Nasal cavity respiratory epithelium epithelial cell of viscerocranial mucosa (primary cell): ENCODE data around the gene CD300A. TPM values are rescaled to one million over a fixed set of nuclear protein-coding genes. Genes with fewer than 3 reads are reported as not detected.

Experiments
- total RNA-seq: library from RNA; depleted of rRNA; stranded (reverse); fragments of >200 nt; gene quantifications from 2 replicates; pipeline ENCODE4 v1.2.3, GENCODE V29; 2014

Gene CD300A
- 0.07 TPM in 1 of 2 replicates, not detected in the other for total RNA-seq

DNA sequence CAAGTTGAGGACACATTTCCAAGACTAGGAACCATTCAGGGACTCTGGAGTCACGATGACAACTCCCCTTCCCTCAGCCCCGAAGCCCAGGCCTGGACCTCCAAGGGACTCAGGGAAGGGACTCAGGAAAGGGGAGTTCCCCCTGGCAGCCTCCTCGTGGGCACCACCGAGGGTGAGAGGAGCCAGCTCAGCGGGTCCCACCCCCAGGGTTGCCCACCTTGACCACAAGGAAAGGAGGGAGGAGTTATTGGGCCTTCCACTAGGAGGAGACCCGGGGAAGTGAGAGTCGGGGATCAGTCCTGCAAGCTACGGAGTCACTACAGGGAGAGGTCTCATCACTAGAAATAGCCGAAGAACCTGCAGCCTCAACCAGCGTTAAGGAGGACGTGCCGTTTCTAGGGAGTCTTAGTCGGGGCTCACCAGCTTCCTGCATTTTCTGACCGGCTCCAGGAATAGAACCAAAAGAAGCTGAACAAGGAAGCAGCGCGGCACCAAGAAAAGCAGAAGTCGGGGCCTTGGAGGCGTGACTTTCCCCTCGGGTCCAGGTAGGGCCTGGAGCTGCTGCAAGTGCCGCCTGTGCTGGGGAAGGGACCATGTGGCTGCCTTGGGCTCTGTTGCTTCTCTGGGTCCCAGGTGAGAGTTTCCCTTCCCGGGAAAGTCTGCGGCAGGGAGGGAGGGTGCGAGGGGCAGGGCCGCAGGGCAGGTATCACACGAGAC lies at the start of gene CD300A:
Gene CD300A, plus strand, starts transcription at position 524 of the 717 bp plus-strand sequence. Its CDS starts 70 bp downstream, at position 594.

DNA sequence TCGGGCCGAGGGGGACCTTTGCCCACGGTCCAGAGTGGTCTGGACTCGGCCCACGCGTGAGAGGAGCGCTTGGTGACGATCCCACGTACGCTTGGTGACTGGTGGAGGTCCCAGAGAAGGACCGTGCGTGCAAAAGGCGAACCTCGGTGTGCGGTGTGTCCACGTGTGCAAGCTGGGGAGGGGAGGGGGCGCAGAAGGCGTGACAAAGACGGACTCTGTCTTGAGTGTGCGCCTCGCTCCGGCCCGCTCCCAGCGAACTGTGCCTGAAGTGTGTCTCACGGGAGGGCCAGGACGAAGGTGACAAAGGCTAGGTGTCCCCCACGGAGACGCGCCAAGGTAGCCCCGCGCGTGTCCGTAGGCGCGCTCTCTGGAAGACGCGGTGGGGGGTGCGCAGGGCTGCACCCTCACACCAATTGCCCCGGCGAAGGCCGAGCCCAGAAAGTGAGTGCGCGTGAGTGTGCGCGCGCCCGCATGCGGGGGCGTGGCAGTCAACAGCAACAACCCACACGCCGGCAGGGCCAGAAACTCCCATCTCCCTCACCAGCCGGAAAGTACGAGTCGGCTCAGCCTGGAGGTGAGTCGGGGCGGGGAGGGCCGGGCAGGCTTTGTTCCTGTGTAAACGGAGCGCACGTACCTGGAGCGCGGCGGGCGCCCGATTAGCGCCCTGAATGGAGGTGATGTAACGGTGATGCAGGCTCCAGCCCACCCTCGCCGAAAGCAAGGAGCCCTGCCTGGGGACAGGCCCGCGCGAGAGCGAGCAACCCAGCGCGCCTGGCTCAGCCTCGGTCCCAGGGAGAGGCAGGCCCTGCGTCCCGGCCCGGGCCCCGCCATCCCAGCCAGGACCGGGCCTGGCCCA lies 34.6 kb upstream of the CD300A start, which contains the start of gene GPRC5C:
Gene GPRC5C, plus strand, starts transcription at position 521 of the 856 bp plus-strand sequence. CDS start 7,689 bp downstream, outside the sequence.

DNA sequence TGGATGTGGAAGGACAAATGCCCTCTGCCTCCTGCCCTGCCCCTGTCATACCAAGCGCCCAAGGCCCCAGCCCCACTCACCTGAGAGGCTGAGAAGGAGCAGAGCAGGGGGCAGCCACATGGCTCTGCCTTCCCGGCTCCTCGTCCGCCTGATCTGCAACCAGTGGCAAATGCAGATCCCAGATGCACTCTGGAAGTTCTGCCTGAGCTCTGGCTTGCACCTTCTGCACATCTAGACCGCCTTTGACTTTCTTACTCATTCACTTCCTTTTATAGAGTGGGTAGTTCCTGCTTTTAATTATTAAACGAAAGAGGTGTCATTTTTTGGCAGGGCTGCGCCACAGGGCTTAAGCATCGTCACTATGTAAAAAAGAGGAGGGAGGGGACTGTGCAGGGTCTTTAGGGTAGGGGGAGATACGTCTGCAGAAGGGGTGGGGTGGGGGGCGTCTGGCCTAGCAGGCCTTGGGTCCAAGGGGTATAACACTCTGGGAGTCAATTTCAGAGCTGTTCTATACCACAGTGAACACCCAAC lies 64.9 kb downstream of the CD300A start, which contains the start of gene CD300LB:
Gene CD300LB, minus strand, starts transcription at position 245 of the 531 bp plus-strand sequence. Its CDS starts 125 bp downstream, at position 120.

Other genes starting within 250 kb of the CD300A start
- 0.07 TPM in 1 of 2 replicates, not detected in the other for gene DNAI2, start 192.4 kb upstream of the CD300A start, total RNA-seq
- gene KIF19, start 140.4 kb upstream of the CD300A start, total RNA-seq, result 0.07 TPM in 1 of 2 replicates, not detected in the other
- gene BTBD17, start 104.8 kb upstream of the CD300A start, total RNA-seq, result not detected in 2 replicates
- gene GPR142, start 99.1 kb upstream of the CD300A start, total RNA-seq, result not detected in 2 replicates
- gene GPRC5C, start 34.5 kb upstream of the CD300A start, total RNA-seq, result 7.2 and 80.2 TPM in 2 replicates
- gene CD300LB, start 64.8 kb downstream of the CD300A start, total RNA-seq, result not detected in 2 replicates
- gene CD300C, start 79.5 kb downstream of the CD300A start, total RNA-seq, result not detected in 2 replicates
- gene CD300H, start 100.9 kb downstream of the CD300A start, total RNA-seq, result not detected in 2 replicates
- not detected in 2 replicates for gene CD300LD, start 125.6 kb downstream of the CD300A start, total RNA-seq
- gene CD300E, start 157.1 kb downstream of the CD300A start, total RNA-seq, result not detected in 2 replicates
- gene CD300LF, start 246.3 kb downstream of the CD300A start, total RNA-seq, result not detected in 2 replicates